ENCODE data around the gene LARGE1.

The LARGE1 gene

GRCh38 chr22:33330534-33330933 is 589.7 kb downstream of the LARGE1 start:
- Histone ChIP-seq H3K4me2 (ENCODE audit: low read depth, low read length, poor library complexity, severe bottlenecking) (no peak overlapping the region), H3K9ac (ENCODE audit: low read length) (no peak overlapping the region), H3K9me3 (ENCODE audit: insufficient read depth, low read length) (no peaks in the 10 kb centered on the region), H3K36me3 (ENCODE audit: low read length) (no peaks in the 10 kb centered on the region), H3K27ac (ENCODE audit: low read depth, low read length) (no peak overlapping the region), H4K20me1 (ENCODE audit: low read depth, low read length) (no peaks in the 10 kb centered on the region), H3K79me2 (ENCODE audit: insufficient read depth, low read length) (no peaks in the 10 kb centered on the region), H3K9me2 (replicated peaks; ENCODE audit: insufficient read depth, low read length) (no peaks in the 10 kb centered on the region), H3K4me3 (ENCODE audit: insufficient read depth, low read length, poor library complexity, severe bottlenecking) (no peak overlapping the region), H2AFZ (ENCODE audit: low read depth, low read length, severe bottlenecking) (no peak overlapping the region), H3F3A (ENCODE audit: insufficient read depth) (no peaks in the 10 kb centered on the region), H3K27me3 (ENCODE audit: low read length) (no peaks in the 10 kb centered on the region)
- TF ChIP-seq CTCF (IDR thresholded peaks at IDR 0.05; ENCODE audit: insufficient read depth, low read length, poor library complexity, severe bottlenecking) (no peak), EZH2phosphoT487 (conservative IDR thresholded peaks at IDR 0.05; ENCODE audit: low read length) (no peak)

GRCh38 chr22:33329398-33329797 is 590.9 kb downstream of the LARGE1 start:
- Histone ChIP-seq H3K9me3 (ENCODE audit: insufficient read depth, low read length) (no peaks in the 10 kb centered on the region), H3K27ac (ENCODE audit: low read depth, low read length) (no peak overlapping the region), H3K79me2 (ENCODE audit: insufficient read depth, low read length) (no peaks in the 10 kb centered on the region), H3K9ac (ENCODE audit: low read length) (no peak overlapping the region), H4K20me1 (ENCODE audit: low read depth, low read length) (no peaks in the 10 kb centered on the region), H3K9me2 (replicated peaks; ENCODE audit: insufficient read depth, low read length) (no peaks in the 10 kb centered on the region), H3K4me2 (ENCODE audit: low read depth, low read length, poor library complexity, severe bottlenecking) (no peak overlapping the region), H3K4me3 (ENCODE audit: insufficient read depth, low read length, poor library complexity, severe bottlenecking) (no peak overlapping the region), H2AFZ (ENCODE audit: low read depth, low read length, severe bottlenecking) (no peak overlapping the region), H3F3A (ENCODE audit: insufficient read depth) (no peaks in the 10 kb centered on the region), H3K27me3 (ENCODE audit: low read length) (no peaks in the 10 kb centered on the region), H3K36me3 (ENCODE audit: low read length) (no peaks in the 10 kb centered on the region)
- TF ChIP-seq EZH2phosphoT487 (conservative IDR thresholded peaks at IDR 0.05; ENCODE audit: low read length) (no peak), CTCF (IDR thresholded peaks at IDR 0.05; ENCODE audit: insufficient read depth, low read length, poor library complexity, severe bottlenecking) (no peak)

- TF ChIP-seq EZH2phosphoT487 (conservative IDR thresholded peaks at IDR 0.05; ENCODE audit: low read length) (no peak), CTCF (IDR thresholded peaks at IDR 0.05; ENCODE audit: insufficient read depth, low read length, poor library complexity, severe bottlenecking) (no peak)
- Histone ChIP-seq H3K9ac (ENCODE audit: low read length) (no peak overlapping the region), H3K9me2 (replicated peaks; ENCODE audit: insufficient read depth, low read length) (no peaks in the 10 kb centered on the region), H3K79me2 (ENCODE audit: insufficient read depth, low read length) (no peaks in the 10 kb centered on the region), H3F3A (ENCODE audit: insufficient read depth) (no peaks in the 10 kb centered on the region), H4K20me1 (ENCODE audit: low read depth, low read length) (no peaks in the 10 kb centered on the region), H3K4me2 (ENCODE audit: low read depth, low read length, poor library complexity, severe bottlenecking) (no peak overlapping the region), H3K27me3 (ENCODE audit: low read length) (no peaks in the 10 kb centered on the region), H2AFZ (ENCODE audit: low read depth, low read length, severe bottlenecking) (no peak overlapping the region), H3K4me3 (ENCODE audit: insufficient read depth, low read length, poor library complexity, severe bottlenecking) (no peak overlapping the region), H3K9me3 (ENCODE audit: insufficient read depth, low read length) (no peaks in the 10 kb centered on the region), H3K27ac (ENCODE audit: low read depth, low read length) (no peak overlapping the region), H3K36me3 (ENCODE audit: low read length) (no peaks in the 10 kb centered on the region)
Observed at GRCh38 chr22:33328789-33329296, 591.4 kb downstream of the LARGE1 start.

All from SU-DHL-6 (cell line).